Osteoblast (primary cell): Measurements from ENCODE around the gene HHLA2. TPM values are rescaled to one million over a fixed set of nuclear protein-coding genes. Genes with fewer than 3 reads are reported as not detected.

ENCODE experiments used
- DNase-seq: peaks from one replicate; pipeline ENCODE4 v3.0.0; 2011; ENCODE audit warnings: low spot score, mixed read lengths; ENCODE audit not compliant: insufficient read length; ENCODE audit errors: missing footprints
- H2AFZ ChIP-seq: 2 replicates; pipeline ENCODE4 v1.6.0; 2011; ENCODE audit warnings: mild to moderate bottlenecking, low read length
- H3K27ac ChIP-seq: 2 replicates; pipeline ENCODE4 v1.5.1; 2011; ENCODE audit warnings: mild to moderate bottlenecking, low read depth, low read length, moderate library complexity
- H3K27me3 ChIP-seq: 2 replicates; pipeline ENCODE4 v1.6.0; 2012; ENCODE audit warnings: mild to moderate bottlenecking, control low read depth, inconsistent platforms, low read length, moderate library complexity; ENCODE audit not compliant: insufficient read depth
- H3K36me3 ChIP-seq: 2 replicates; pipeline ENCODE4 v1.5.1; 2011; ENCODE audit warnings: mild to moderate bottlenecking, low read length, control low read depth, moderate library complexity; ENCODE audit not compliant: insufficient read depth
- H3K4me1 ChIP-seq: 2 replicates; pipeline ENCODE4 v1.5.1; 2011; ENCODE audit warnings: mild to moderate bottlenecking, low read length, control low read depth, moderate library complexity; ENCODE audit not compliant: insufficient read depth
- H3K4me2 ChIP-seq: 2 replicates; pipeline ENCODE4 v1.6.0; 2011; ENCODE audit warnings: mild to moderate bottlenecking, low read length; ENCODE audit not compliant: insufficient read depth
- H3K4me3 ChIP-seq: fragments of 200-600 bp; sonication (generic); 3 replicates; pipeline ENCODE4 v1.5.1; 2012; ENCODE audit warnings: mild to moderate bottlenecking, low read length, inconsistent platforms; ENCODE audit not compliant: insufficient read depth
- H3K79me2 ChIP-seq: 2 replicates; pipeline ENCODE4 v1.6.0; 2012; ENCODE audit warnings: mild to moderate bottlenecking, low read length, control low read depth, inconsistent platforms; ENCODE audit not compliant: insufficient read depth
- H3K9me3 ChIP-seq: 2 replicates; pipeline ENCODE4 v1.5.1; 2011; ENCODE audit warnings: low read depth, low read length, control low read depth
- H4K20me1 ChIP-seq: 2 replicates; pipeline ENCODE4 v1.6.0; 2012; ENCODE audit warnings: mild to moderate bottlenecking, low read length, control low read depth; ENCODE audit not compliant: insufficient read depth
- CTCF ChIP-seq: IDR thresholded peaks from 2 replicates; pipeline ENCODE4 v1.5.1; 2011; ENCODE audit warnings: mild to moderate bottlenecking, low read depth, low read length, moderate library complexity; ENCODE audit errors: extremely low read depth
- total RNA-seq: library from RNA; depleted of rRNA; stranded (reverse); fragments of >200 nt; gene quantifications from 2 replicates; pipeline ENCODE4 v1.2.3, GENCODE V29; 2012

HHLA2 gene
- total RNA-seq, 1 donor, result not detected

- Histone ChIP-seq H3K4me2 (no peak overlapping the region), H3K27me3 (peaks cover 18% of the 10 kb centered on the region), H3K27ac (no peak overlapping the region), H3K79me2 (no peaks in the 10 kb centered on the region), H2AFZ (no peak overlapping the region), H3K4me3 (no peak overlapping the region), H3K9me3 (no peaks in the 10 kb centered on the region), H3K36me3 (no peaks in the 10 kb centered on the region), H4K20me1 (no peaks in the 10 kb centered on the region), H3K4me1 (no peaks in the 10 kb centered on the region)
- TF ChIP-seq CTCF, result no peak
- DNase-seq, result no peak
These were observed 60.7 kb downstream of the HHLA2 start for GRCh38 chr3:108357042-108357441.

DNA sequence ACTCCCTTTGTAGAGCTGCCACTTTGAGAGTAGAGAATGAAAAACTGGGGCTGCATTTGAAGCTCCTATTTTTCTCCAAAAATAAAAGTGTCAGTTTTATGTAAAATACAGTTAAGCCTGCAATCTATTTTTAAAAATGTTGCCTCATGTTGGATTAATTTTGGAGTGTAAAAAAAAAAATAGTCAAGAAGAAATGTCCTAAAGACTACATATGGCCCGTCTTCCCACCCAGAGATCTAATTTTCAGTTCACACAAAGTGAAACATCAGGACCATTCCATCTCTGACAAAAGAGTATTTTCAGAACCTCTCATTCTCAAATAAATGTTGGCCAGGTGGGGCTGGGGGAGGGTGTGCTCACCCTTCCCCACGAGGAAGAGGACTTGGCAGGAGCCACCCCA, 62.7 kb downstream of the HHLA2 start:
- DNase-seq, result no peak
- Histone ChIP-seq H3K27me3 (peaks cover 16% of the 10 kb centered on the region), H3K36me3 (no peaks in the 10 kb centered on the region), H3K4me3 (no peak overlapping the region), H4K20me1 (no peaks in the 10 kb centered on the region), H3K4me2 (no peak overlapping the region), H3K9me3 (no peaks in the 10 kb centered on the region), H3K27ac (no peak overlapping the region), H2AFZ (no peak overlapping the region), H3K79me2 (no peaks in the 10 kb centered on the region), H3K4me1 (no peaks in the 10 kb centered on the region)
- TF ChIP-seq CTCF, result no peak

- Histone ChIP-seq H3K4me1 (no peaks in the 10 kb centered on the region), H2AFZ (no peak overlapping the region), H3K9me3 (no peaks in the 10 kb centered on the region), H3K79me2 (no peaks in the 10 kb centered on the region), H3K4me3 (no peak overlapping the region), H3K36me3 (no peaks in the 10 kb centered on the region), H3K27me3 (no peaks in the 10 kb centered on the region), H3K4me2 (no peak overlapping the region), H3K27ac (no peak overlapping the region), H4K20me1 (no peaks in the 10 kb centered on the region)
- TF ChIP-seq CTCF, result no peak
- no peak for DNase-seq
These were observed 79.7 kb downstream of the HHLA2 start for GRCh38 chr3:108376026-108376425.

GRCh38 chr3:108377384-108377783, 81.0 kb downstream of the HHLA2 start:
- no peaks in the 10 kb centered on the region for H3K79me2 ChIP-seq
- no peak overlapping the region for H3K4me2 ChIP-seq
- no peaks in the 10 kb centered on the region for H3K36me3 ChIP-seq
- H3K9me3 ChIP-seq, result no peaks in the 10 kb centered on the region
- no peak for DNase-seq
- H3K4me3 ChIP-seq, result no peak overlapping the region
- H4K20me1 ChIP-seq, result no peaks in the 10 kb centered on the region
- TF ChIP-seq CTCF, result no peak
- H3K4me1 ChIP-seq, result no peaks in the 10 kb centered on the region
- H3K27ac ChIP-seq, result no peak overlapping the region
- H2AFZ ChIP-seq, result no peak overlapping the region
- H3K27me3 ChIP-seq, result no peaks in the 10 kb centered on the region
